ENCODE results near the gene GPR39.

The GPR39 gene

GRCh38 chr2:132642415-132642814 lies 225.8 kb downstream of the GPR39 start:
- no peak for DNase-seq (ENCODE audit: low read depth in 3 of 3)

DNA sequence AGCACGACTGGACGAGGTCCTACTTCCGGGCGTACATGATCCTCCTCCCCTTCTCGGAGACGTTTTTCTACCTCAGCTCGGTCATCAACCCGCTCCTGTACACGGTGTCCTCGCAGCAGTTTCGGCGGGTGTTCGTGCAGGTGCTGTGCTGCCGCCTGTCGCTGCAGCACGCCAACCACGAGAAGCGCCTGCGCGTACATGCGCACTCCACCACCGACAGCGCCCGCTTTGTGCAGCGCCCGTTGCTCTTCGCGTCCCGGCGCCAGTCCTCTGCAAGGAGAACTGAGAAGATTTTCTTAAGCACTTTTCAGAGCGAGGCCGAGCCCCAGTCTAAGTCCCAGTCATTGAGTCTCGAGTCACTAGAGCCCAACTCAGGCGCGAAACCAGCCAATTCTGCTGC lies 228.6 kb downstream of the GPR39 start:
- no peak for DNase-seq (ENCODE audit: low read depth in 3 of 3)

DNA sequence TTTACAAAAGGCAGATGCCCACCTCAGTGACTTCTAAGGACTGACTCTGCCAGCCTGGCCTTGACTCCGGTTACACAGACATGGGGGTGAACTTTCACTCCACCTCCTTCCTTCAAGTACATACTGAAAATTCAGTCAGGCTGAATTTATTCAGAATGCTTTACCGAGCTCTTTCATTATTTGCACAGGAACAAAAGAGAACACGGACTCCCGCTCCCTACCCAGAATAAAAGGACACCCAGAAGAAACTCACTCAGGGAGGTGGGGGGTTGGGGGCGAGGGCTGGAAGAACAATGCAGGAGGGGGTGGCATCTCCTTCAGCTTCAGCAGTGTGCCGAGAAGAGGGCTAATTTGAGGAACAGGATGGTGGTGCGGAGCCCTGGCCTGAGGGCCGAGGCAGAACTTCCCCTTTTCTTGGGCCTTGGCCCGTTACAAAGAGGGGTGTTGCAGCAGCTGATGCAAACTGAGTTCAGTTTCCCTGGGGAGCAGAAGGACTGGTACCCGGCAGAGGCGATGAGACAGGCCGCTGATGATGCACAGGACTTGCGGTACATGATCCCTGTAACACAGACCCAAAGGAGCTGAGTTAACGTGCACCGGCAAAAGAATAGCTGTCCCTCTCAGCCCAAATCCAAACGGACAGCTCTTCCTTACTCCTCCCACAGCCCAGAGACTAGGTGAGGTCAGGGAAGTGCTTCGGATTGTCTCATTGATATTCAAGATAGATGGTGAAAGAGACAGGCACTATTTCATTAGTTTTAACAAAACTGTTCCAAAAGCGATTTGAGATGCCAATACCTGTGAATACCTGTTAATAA lies 229.3 kb downstream of the GPR39 start:
- no peak for DNase-seq (ENCODE audit: low read depth in 3 of 3)

- DNase-seq (ENCODE audit: low read depth in 3 of 3): no peak
These were observed 230.0 kb downstream of the GPR39 start for GRCh38 chr2:132646540-132647108.

- DNase-seq (ENCODE audit: low read depth in 3 of 3): no peak
These were observed 234.8 kb downstream of the GPR39 start for GRCh38 chr2:132651115-132652045.

DNA sequence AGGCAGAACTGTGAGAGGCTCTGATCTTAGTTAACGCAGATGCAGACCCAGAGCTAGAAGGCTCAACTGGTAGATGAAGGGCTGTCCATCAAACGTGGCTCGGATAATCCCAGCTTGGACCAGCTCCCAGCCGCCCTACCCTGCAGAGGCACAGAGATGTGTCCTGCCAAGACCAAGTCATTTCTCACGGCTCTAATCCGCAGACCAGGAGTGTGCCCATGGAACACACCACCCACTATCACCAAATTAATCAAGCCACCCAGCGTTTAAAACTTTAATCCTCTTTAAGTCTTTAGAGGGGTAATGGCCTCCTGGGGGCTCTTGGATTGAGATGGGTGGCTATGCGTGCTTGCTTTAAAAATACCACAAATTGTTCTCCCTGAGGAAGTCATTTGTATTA lies 235.9 kb downstream of the GPR39 start:
- no peak for DNase-seq (ENCODE audit: low read depth in 3 of 3)

GRCh38 chr2:132654335-132654734 lies 237.7 kb downstream of the GPR39 start:
- no peak for DNase-seq (ENCODE audit: low read depth in 3 of 3)

- no peak for DNase-seq (ENCODE audit: low read depth in 3 of 3)
These were observed 238.4 kb downstream of the GPR39 start for GRCh38 chr2:132654968-132655367.

DNA sequence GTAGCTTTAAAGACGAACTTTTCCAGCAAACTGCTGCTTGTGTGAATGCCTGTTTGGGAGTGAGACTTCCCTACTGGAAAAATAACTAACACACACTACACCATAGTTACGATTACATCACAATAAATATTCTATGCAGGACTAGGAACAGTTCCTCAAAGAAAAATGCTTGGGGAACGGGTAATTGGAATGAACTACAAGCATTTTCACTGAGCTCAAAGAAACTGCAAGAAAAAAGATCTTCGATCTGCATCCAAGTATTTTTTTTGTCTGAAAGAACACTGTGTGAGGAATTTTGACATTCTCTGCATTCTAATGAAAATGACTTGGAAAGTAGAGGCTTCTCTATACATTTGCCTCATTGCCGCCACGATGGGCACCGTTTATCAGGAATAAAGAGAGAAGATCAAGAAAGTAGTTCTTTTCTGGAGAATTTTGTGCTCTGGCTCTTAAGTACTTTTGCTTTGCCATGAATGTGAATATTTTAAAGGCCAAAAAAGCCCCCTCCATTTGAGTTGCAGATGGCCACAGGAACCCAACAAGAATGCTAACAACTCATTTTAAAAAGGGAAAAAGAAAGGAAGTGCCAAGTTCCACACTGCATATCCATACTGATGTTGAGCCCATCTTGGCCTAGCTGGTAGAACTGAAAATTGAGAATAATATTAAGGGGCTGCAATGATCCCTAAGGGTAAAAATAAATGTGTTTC lies 239.8 kb downstream of the GPR39 start:
- DNase-seq (ENCODE audit: low read depth in 3 of 3): no peak

- no peak for DNase-seq (ENCODE audit: low read depth in 3 of 3)
These were observed 242.7 kb downstream of the GPR39 start for GRCh38 chr2:132659331-132659730.

DNA sequence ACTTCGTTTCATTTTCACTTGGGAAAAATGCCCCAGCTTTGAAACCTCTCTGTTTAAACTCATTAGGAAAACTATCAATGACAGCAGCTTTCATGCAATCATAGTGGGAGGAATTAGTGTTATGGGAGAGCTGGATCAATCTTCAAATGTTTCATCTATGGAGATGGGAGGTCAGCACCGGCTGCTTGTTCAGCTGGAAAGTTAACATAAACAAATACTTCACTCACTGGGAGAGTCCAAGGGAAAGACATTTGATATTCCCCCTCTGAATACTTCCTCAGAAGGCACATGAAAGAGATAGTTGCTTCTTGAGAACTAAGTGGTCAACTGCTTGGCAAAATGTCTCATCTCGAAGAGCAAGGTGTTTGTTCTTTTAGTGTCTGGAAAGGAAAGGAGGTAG lies 246.1 kb downstream of the GPR39 start:
- no peak for DNase-seq (ENCODE audit: low read depth in 3 of 3)

GRCh38 chr2:132664096-132664495 lies 247.5 kb downstream of the GPR39 start:
- DNase-seq (ENCODE audit: low read depth in 3 of 3): no peak

- DNase-seq (ENCODE audit: low read depth in 3 of 3): no peak
These were observed 249.0 kb downstream of the GPR39 start for GRCh38 chr2:132665401-132666140.

GRCh38 chr2:132667706-132668105 lies 251.1 kb downstream of the GPR39 start:
- DNase-seq (ENCODE audit: low read depth in 3 of 3): no peak

- no peak for DNase-seq (ENCODE audit: low read depth in 3 of 3)
These were observed 251.7 kb downstream of the GPR39 start for GRCh38 chr2:132668189-132668823.

GRCh38 chr2:132668987-132669907 lies 252.6 kb downstream of the GPR39 start:
- DNase-seq (ENCODE audit: low read depth in 3 of 3): no peak

GRCh38 chr2:132669908-132670495 lies 253.4 kb downstream of the GPR39 start, which contains the start of gene LYPD1:
TSS of gene LYPD1 (minus strand) at chr2:132670205. CDS start at chr2:132669932, 273 bp downstream.
- DNase-seq (ENCODE audit: low read depth in 3 of 3): no peak

- no peak for DNase-seq (ENCODE audit: low read depth in 3 of 3)
These were observed 254.0 kb downstream of the GPR39 start for GRCh38 chr2:132670496-132671150.
